ENCODE data around the gene CD2AP. TPM values are rescaled to one million over a fixed set of nuclear protein-coding genes. Genes with fewer than 3 reads are reported as not detected.

CD2AP gene
- total RNA-seq, 1 experiment from 2014 or later = 43.8 TPM

GRCh38 chr6:47476781-47477496 is 650 bp upstream of the CD2AP start:
- no peak for DNase-seq (ENCODE audit: low read depth, low spot score)
- Histone ChIP-seq H3K27ac (ENCODE audit: low read depth, low read length) (peak overlapping the region; percentile 89), H2AFZ (ENCODE audit: low read depth, low read length, poor library complexity, severe bottlenecking) (no peak overlapping the region), H3K4me3 (replicated peaks in 1 of 2; ENCODE audit: low read depth in 1 of 2, low read length in 2 of 2) (peak overlapping the region; percentile 81 to 86), H4K20me1 (ENCODE audit: insufficient read depth) (peaks cover 5% of the 10 kb centered on the region; the same call in 1 of the 2 replicates), H3K27me3 (ENCODE audit: insufficient read depth, low read length) (no peaks in the 10 kb centered on the region), H3K79me2 (ENCODE audit: insufficient read depth, low read length) (peaks cover 41% of the 10 kb centered on the region), H3K9me2 (ENCODE audit: insufficient read depth) (no peaks in the 10 kb centered on the region), H3K4me1 (ENCODE audit: control insufficient read depth in 1 of 2, insufficient read depth in 2 of 2, low read length in 2 of 2) (peaks cover 10 to 23% of the 10 kb centered on the region in 2 experiments; a peak in 3 of 4 replicates), H3K9ac (ENCODE audit: low read length) (peak overlapping the region; percentile 80), H3K4me2 (ENCODE audit: low read length) (peak overlapping the region; percentile 88), H3K9me3 (ENCODE audit: control insufficient read depth in 1 of 2, insufficient read depth in 1 of 2, low read depth in 1 of 2, low read length in 2 of 2) (no peaks in the 10 kb centered on the region), H3K36me3 (ENCODE audit: control insufficient read depth in 1 of 2, insufficient read depth in 2 of 2, low read length in 2 of 2) (no peaks in the 10 kb centered on the region)
- TSS peak; percentile 91 for BruUV-seq (replicated peaks)
- TF ChIP-seq FOSL1 (IDR thresholded peaks at IDR 0.05; ENCODE audit: low read depth) (0 out of 2 replicates have a peak, but pooled peaks have one; percentile 8), CBX3 (IDR thresholded peaks at IDR 0.05; ENCODE audit: low read depth) (no peak), YY1 (IDR thresholded peaks at IDR 0.05; ENCODE audit: extremely low read depth, insufficient replicate concordance, low read depth, low read length) (no peak), POLR2AphosphoS5 (IDR thresholded peaks at IDR 0.05; ENCODE audit: low read depth, low read length) (no peak), EZH2phosphoT487 (IDR thresholded peaks at IDR 0.05; ENCODE audit: borderline replicate concordance) (no peak), SIN3A (IDR thresholded peaks at IDR 0.05; ENCODE audit: low read depth) (no peak), CEBPB (IDR thresholded peaks at IDR 0.05; ENCODE audit: low read depth) (no peak), REST (IDR thresholded peaks at IDR 0.05; ENCODE audit: low read depth) (no peak), ZBTB33 (IDR thresholded peaks at IDR 0.05; ENCODE audit: extremely low read depth, insufficient replicate concordance, low read length) (no peak)
- POLR2A ChIA-PET = interaction anchor here (0.7 to 1.9 kb wide), 9 partner anchors 8 to 442 kb away, joined by 3 to 7 read pairs (median 4); no protein-coding TSS in a partner anchor
- RAD21 ChIA-PET (ENCODE audit: low non-redundant PET in 1 of 2, low total read pairs in 2 of 2, uncharacterized antibody in 2 of 2, unreplicated experiment in 2 of 2) = interaction anchor here in 1 of 2 experiments (0.6 kb wide), 1 partner anchor 11 kb away, joined by 7 read pairs; no protein-coding TSS in a partner anchor
- CTCF ChIA-PET = interaction anchor here (0.7 to 1.5 kb wide), 6 partner anchors 8 to 154 kb away, joined by 3 to 4 read pairs (median 3); no protein-coding TSS in a partner anchor
- intact Hi-C loops (cut with micrococcal nuclease) = no loop called here
- no peak for ATAC-seq
